Kidney epithelial cell (primary cell): ENCODE data around the gene ACSF3. TPM values are rescaled to one million over a fixed set of nuclear protein-coding genes. Genes with fewer than 3 reads are reported as not detected.

Experiments used
- DNase-seq: peaks from one replicate; pipeline ENCODE4 v3.0.0-alpha.2; 2010; ENCODE audit warnings: low read depth
- H3K27me3 ChIP-seq: 2 replicates; pipeline ENCODE4 v1.6.0; 2011; ENCODE audit warnings: low read length; ENCODE audit not compliant: control insufficient read depth, insufficient read depth
- H3K36me3 ChIP-seq: 2 replicates; pipeline ENCODE4 v1.5.1; 2011; ENCODE audit warnings: low read length; ENCODE audit not compliant: control insufficient read depth, insufficient read depth
- H3K4me3 ChIP-seq: 2 replicates; pipeline ENCODE4 v1.5.1; 2011; ENCODE audit warnings: low read depth, mild to moderate bottlenecking, control low read depth, low read length
- total RNA-seq: library from RNA; depleted of rRNA; stranded (reverse); fragments of >200 nt; gene quantifications from 2 replicates; pipeline ENCODE4 v1.2.3, GENCODE V29; 2015
- TF ChIP-seq, protein P1 (sequence below): IDR thresholded peaks from 2 replicates; pipeline ENCODE4 v1.5.1; 2011; ENCODE audit warnings: mild to moderate bottlenecking, moderate library complexity, low read length, control low read depth, inconsistent platforms; ENCODE audit not compliant: insufficient read depth, poor library complexity, severe bottlenecking

ACSF3 gene
- total RNA-seq, 1 donor from 2014 or later = 36.9 TPM

DNA sequence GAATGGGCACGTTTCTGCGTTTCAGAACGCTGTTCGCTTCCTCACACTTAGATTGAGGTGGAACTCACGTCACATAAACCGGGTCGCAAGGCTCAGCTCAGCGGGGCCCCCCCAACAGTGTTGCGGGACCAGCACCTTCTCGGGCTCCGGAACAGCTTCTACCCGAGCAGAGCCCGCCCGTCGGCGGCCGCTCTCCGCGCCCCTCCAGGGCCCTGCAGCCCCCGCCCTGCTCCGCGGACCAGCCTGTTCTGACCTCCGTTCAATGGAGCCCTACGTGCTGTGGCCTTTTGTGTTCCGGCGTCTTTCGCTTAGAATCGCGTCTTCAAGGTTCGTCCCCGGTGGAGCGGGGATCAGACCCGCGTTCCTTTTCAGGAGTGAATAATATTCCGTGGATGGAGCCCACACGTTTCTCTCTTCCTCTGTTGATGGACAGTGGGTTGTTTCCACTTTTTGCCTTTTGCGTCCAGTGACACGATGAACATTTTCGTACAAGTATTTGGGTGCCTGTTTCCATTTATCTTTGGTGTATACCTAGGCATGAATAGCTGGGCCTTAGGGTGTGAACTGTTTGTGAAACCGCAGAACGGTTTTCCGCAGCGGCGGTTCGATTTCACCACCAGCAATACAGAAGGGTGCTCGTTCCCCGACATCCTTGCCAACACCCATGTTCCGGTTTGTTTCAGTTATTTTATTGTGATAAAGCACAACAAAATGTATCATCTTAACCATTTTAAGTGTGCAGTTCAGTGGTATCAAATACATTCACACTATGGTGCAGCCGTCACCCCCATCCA lies 109.0 kb downstream of the ACSF3 start:
- no peak overlapping the region for H3K4me3 ChIP-seq
- H3K36me3 ChIP-seq = no peaks in the 10 kb centered on the region
- TF ChIP-seq, protein P1, sequence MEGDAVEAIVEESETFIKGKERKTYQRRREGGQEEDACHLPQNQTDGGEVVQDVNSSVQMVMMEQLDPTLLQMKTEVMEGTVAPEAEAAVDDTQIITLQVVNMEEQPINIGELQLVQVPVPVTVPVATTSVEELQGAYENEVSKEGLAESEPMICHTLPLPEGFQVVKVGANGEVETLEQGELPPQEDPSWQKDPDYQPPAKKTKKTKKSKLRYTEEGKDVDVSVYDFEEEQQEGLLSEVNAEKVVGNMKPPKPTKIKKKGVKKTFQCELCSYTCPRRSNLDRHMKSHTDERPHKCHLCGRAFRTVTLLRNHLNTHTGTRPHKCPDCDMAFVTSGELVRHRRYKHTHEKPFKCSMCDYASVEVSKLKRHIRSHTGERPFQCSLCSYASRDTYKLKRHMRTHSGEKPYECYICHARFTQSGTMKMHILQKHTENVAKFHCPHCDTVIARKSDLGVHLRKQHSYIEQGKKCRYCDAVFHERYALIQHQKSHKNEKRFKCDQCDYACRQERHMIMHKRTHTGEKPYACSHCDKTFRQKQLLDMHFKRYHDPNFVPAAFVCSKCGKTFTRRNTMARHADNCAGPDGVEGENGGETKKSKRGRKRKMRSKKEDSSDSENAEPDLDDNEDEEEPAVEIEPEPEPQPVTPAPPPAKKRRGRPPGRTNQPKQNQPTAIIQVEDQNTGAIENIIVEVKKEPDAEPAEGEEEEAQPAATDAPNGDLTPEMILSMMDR = no peak
- no peak for DNase-seq
- H3K27me3 ChIP-seq = peaks cover 35% of the 10 kb centered on the region

Other genes with a start within 250 kb of the ACSF3 start
- 23.6 and 30.4 TPM in 2 replicates for gene GALNS, start 236.9 kb upstream of the ACSF3 start, total RNA-seq
- 50.1 and 59.4 TPM in 2 replicates for gene TRAPPC2L, start 236.7 kb upstream of the ACSF3 start, total RNA-seq
- not detected in 2 replicates for gene PABPN1L, start 227.2 kb upstream of the ACSF3 start, total RNA-seq
- 0.14 and 0.63 TPM in 2 replicates for gene CBFA2T3, start 116.6 kb upstream of the ACSF3 start, total RNA-seq
- gene CDH15, start 77.9 kb downstream of the ACSF3 start, total RNA-seq = 0.50 TPM in 1 of 2 replicates, not detected in the other
- gene SLC22A31, start 106.7 kb downstream of the ACSF3 start, total RNA-seq = 6.1 and 6.8 TPM in 2 replicates
- gene ZNF778, start 123.9 kb downstream of the ACSF3 start, total RNA-seq = 7.3 and 17.7 TPM in 2 replicates